OCI-LY1 (cell line): ENCODE results near the gene SI.

ENCODE experiments used
- H2AFZ ChIP-seq: fragments of 200-600 bp; sonication (generic), shearing (Covaris generic); 2 replicates; pipeline ENCODE4 v1.6.0; 2014; ENCODE audit warnings: antibody characterized with exemption, mild to moderate bottlenecking, low read length
- H3F3A ChIP-seq: fragments of 200-600 bp; sonication (generic), shearing (Covaris generic); 2 replicates; pipeline ENCODE4 v1.6.0; 2014; ENCODE audit warnings: mild to moderate bottlenecking, antibody characterized with exemption, low read length, moderate library complexity; ENCODE audit not compliant: insufficient read depth
- H3K27ac ChIP-seq: fragments of 200-600 bp; sonication (generic); 2 replicates; pipeline ENCODE4 v1.5.1; 2014; ENCODE audit warnings: low read length, mixed run types, mild to moderate bottlenecking, low read depth; ENCODE audit not compliant: poor library complexity, severe bottlenecking
- H3K27me3 ChIP-seq: fragments of 200-600 bp; sonication (generic); 2 replicates; pipeline ENCODE4 v1.6.0; 2014; ENCODE audit warnings: antibody characterized with exemption, mild to moderate bottlenecking, low read length, moderate library complexity; ENCODE audit not compliant: insufficient read depth
- H3K36me3 ChIP-seq: fragments of 200-600 bp; sonication (generic); 2 replicates; pipeline ENCODE4 v1.6.1; 2014; ENCODE audit warnings: mild to moderate bottlenecking, antibody characterized with exemption, low read length, moderate library complexity, mixed read lengths; ENCODE audit not compliant: insufficient read depth
- H3K4me1 ChIP-seq: fragments of 200-600 bp; sonication (generic); 2 replicates; pipeline ENCODE4 v1.5.1; 2014; ENCODE audit warnings: mild to moderate bottlenecking, low read length, moderate library complexity; ENCODE audit not compliant: insufficient read depth, severe bottlenecking
- H3K4me2 ChIP-seq: fragments of 200-600 bp; sonication (generic), shearing (Covaris generic); 2 replicates; pipeline ENCODE4 v1.6.1; 2014; ENCODE audit warnings: low read length
- H3K4me3 ChIP-seq: fragments of 200-600 bp; sonication (generic); 2 replicates; pipeline ENCODE4 v1.5.1; 2014; ENCODE audit warnings: low read length, low read depth, mild to moderate bottlenecking, mixed read lengths; ENCODE audit not compliant: poor library complexity, severe bottlenecking
- H3K79me2 ChIP-seq: fragments of 200-600 bp; shearing (Covaris generic); 2 replicates; pipeline ENCODE4 v1.6.1; 2016; ENCODE audit warnings: mixed run types, low read length, mixed read lengths; ENCODE audit not compliant: insufficient read depth
- H3K9ac ChIP-seq: fragments of 200-600 bp; sonication (generic), shearing (Covaris generic); 2 replicates; pipeline ENCODE4 v1.6.1; 2014; ENCODE audit warnings: mild to moderate bottlenecking, low read length, mixed read lengths
- H3K9me2 ChIP-seq: fragments of 200-600 bp; sonication (generic), shearing (Covaris generic); 2 replicates; pipeline ENCODE4 v1.6.1; 2014; ENCODE audit warnings: low read depth, mild to moderate bottlenecking, low read length, mixed read lengths
- H3K9me3 ChIP-seq: fragments of 200-600 bp; shearing (Covaris generic); 2 replicates; pipeline ENCODE4 v1.6.1; 2014; ENCODE audit warnings: low read length, mixed read lengths
- H4K20me1 ChIP-seq: fragments of 200-600 bp; sonication (generic), shearing (Covaris generic); 2 replicates; pipeline ENCODE4 v1.6.0; 2016; ENCODE audit warnings: mild to moderate bottlenecking, low read length; ENCODE audit not compliant: insufficient read depth
- EZH2 ChIP-seq: fragments of 200-600 bp; sonication (generic), shearing (Covaris generic); IDR thresholded peaks from 2 replicates; pipeline ENCODE4 v1.8.0; 2017; ENCODE audit warnings: borderline replicate concordance, mixed run types, mild to moderate bottlenecking, antibody characterized with exemption, low read length, moderate library complexity, mixed read lengths
- TF ChIP-seq, protein P1 (sequence below): fragments of 200-600 bp; sonication (generic), shearing (Covaris generic); IDR thresholded peaks from 2 replicates; pipeline ENCODE4 v1.5.1; 2017; ENCODE audit warnings: mild to moderate bottlenecking, antibody characterized with exemption, low read length, moderate library complexity, mixed read lengths

Gene SI

DNA sequence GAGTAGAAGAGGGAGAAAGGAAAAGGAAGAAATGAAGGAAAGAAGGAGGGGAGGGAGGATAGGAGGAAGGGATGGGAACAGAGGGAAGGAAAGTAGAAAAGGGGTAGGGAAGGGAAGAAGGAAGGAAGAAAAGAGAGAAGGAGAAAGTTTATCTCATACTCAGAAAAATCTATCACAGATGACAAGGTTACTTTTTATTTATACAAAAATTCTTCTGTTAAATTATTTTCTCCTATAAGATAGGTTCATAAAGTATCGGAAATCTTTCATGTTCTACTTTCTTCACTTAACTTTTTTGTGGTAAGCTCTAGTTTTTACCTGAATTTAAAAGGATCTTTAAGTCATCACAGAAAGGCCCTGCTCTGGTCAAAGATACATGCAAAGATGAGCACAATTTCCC, 38.1 kb downstream of the SI start:
- no peaks in the 10 kb centered on the region for H3K36me3 ChIP-seq
- H3K4me2 ChIP-seq, result no peak overlapping the region
- H2AFZ ChIP-seq, result no peak overlapping the region
- H3K9me2 ChIP-seq, result no peaks in the 10 kb centered on the region; the same call in 1 of the 2 replicates
- no peaks in the 10 kb centered on the region for H3K9me3 ChIP-seq
- no peak overlapping the region for H3K27ac ChIP-seq
- TF ChIP-seq, protein P1, sequence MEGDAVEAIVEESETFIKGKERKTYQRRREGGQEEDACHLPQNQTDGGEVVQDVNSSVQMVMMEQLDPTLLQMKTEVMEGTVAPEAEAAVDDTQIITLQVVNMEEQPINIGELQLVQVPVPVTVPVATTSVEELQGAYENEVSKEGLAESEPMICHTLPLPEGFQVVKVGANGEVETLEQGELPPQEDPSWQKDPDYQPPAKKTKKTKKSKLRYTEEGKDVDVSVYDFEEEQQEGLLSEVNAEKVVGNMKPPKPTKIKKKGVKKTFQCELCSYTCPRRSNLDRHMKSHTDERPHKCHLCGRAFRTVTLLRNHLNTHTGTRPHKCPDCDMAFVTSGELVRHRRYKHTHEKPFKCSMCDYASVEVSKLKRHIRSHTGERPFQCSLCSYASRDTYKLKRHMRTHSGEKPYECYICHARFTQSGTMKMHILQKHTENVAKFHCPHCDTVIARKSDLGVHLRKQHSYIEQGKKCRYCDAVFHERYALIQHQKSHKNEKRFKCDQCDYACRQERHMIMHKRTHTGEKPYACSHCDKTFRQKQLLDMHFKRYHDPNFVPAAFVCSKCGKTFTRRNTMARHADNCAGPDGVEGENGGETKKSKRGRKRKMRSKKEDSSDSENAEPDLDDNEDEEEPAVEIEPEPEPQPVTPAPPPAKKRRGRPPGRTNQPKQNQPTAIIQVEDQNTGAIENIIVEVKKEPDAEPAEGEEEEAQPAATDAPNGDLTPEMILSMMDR, result no peak
- H3F3A ChIP-seq, result no peaks in the 10 kb centered on the region
- no peaks in the 10 kb centered on the region for H4K20me1 ChIP-seq
- H3K4me3 ChIP-seq, result no peak overlapping the region
- no peaks in the 10 kb centered on the region for H3K27me3 ChIP-seq
- no peaks in the 10 kb centered on the region for H3K79me2 ChIP-seq
- H3K4me1 ChIP-seq, result no peaks in the 10 kb centered on the region
- H3K9ac ChIP-seq, result no peak overlapping the region

DNA sequence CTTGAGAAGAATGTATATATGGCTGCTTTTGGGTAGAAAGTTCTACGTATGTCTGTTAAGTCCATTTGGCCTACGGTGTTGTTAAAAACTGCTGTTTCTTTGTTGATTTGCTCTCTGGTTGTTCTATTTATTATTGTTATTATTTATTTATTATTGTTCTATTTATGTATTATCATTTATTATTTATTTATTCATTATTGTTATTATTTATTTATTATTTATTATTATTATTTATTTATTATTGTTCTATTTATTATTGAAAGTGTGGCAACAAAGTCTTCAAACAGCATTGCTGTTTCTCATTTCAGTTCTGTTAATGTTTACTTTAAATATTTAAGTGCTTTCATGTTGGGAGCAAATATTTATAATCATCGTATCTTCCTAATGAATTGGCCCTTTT, 66.7 kb downstream of the SI start:
- TF ChIP-seq EZH2, result no peak
- TF ChIP-seq, protein P1, result no peak
- Histone ChIP-seq H3K9me2 (no peaks in the 10 kb centered on the region), H3K27me3 (no peaks in the 10 kb centered on the region), H4K20me1 (no peaks in the 10 kb centered on the region), H3K79me2 (no peaks in the 10 kb centered on the region), H3K9me3 (no peaks in the 10 kb centered on the region), H3K36me3 (no peaks in the 10 kb centered on the region), H3K9ac (no peak overlapping the region), H3K27ac (no peak overlapping the region), H3F3A (no peaks in the 10 kb centered on the region), H3K4me1 (no peaks in the 10 kb centered on the region), H3K4me3 (no peak overlapping the region), H3K4me2 (no peak overlapping the region), H2AFZ (no peak overlapping the region)

DNA sequence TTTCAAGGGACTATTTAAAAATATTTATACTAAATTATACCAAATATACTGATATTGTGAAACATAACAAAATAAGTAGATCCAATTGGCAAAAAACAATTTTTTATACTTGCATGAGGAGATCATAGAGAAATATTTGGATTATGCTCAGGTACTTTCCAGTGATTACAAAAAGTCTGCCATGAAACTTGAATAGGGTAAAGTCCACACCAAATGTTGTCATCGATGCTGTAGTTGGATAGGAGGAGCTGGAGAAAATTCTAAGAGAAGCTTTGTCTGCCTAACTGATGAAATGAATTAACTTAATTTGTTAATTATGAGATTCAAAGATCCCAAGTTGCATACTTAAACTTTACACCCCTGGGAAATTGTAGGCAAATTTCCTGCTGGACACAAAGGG, 93.3 kb downstream of the SI start:
- Histone ChIP-seq H3K9ac (no peak overlapping the region), H3K4me1 (no peaks in the 10 kb centered on the region), H3K9me2 (no peaks in the 10 kb centered on the region), H2AFZ (no peak overlapping the region), H3K9me3 (no peaks in the 10 kb centered on the region), H3K27me3 (no peaks in the 10 kb centered on the region), H3K36me3 (no peaks in the 10 kb centered on the region), H3K4me3 (no peak overlapping the region), H4K20me1 (no peaks in the 10 kb centered on the region), H3K27ac (no peak overlapping the region), H3K79me2 (no peaks in the 10 kb centered on the region), H3F3A (no peaks in the 10 kb centered on the region), H3K4me2 (no peak overlapping the region)
- TF ChIP-seq, protein P1, result no peak
- no peak for TF ChIP-seq EZH2
